ENCODE data around the gene SHKBP1.
"Not testable (repeated sequence)": the region's sequence is repeated elsewhere in the genome, so short reads cannot be mapped to it uniquely, and the experiment has no call there.

Gene SHKBP1

GRCh38 chr19:40619333-40620160 is 42.9 kb downstream of the SHKBP1 start:
- DNase-seq, result no peak

- no peak for DNase-seq
Observed at GRCh38 chr19:40620161-40620485, 43.5 kb downstream of the SHKBP1 start.

- DNase-seq, result no peak
Observed at GRCh38 chr19:40621283-40621682, 44.6 kb downstream of the SHKBP1 start.

- DNase-seq, result no peak
Observed at GRCh38 chr19:40621966-40622772, 45.5 kb downstream of the SHKBP1 start.

GRCh38 chr19:40622773-40623075 is 46.1 kb downstream of the SHKBP1 start:
- DNase-seq, result no peak

- DNase-seq, result no peak
Observed at GRCh38 chr19:40623403-40624251, 47.0 kb downstream of the SHKBP1 start.

- not testable (repeated sequence) for DNase-seq
Observed at GRCh38 chr19:40624369-40625153, 47.9 kb downstream of the SHKBP1 start.

GRCh38 chr19:40625406-40626120 is 48.9 kb downstream of the SHKBP1 start:
- DNase-seq, result no peak

GRCh38 chr19:40626918-40627317 is 50.2 kb downstream of the SHKBP1 start:
- DNase-seq, result no peak

GRCh38 chr19:40627486-40628279 is 51.0 kb downstream of the SHKBP1 start:
- DNase-seq, result no peak

- DNase-seq, result no peak
Observed at GRCh38 chr19:40629346-40629745, 52.7 kb downstream of the SHKBP1 start.

GRCh38 chr19:40630571-40631160 is 54.0 kb downstream of the SHKBP1 start:
- no peak for DNase-seq

GRCh38 chr19:40632311-40633036 is 55.8 kb downstream of the SHKBP1 start:
- DNase-seq, result no peak

- no peak for DNase-seq
Observed at GRCh38 chr19:40633207-40633606, 56.5 kb downstream of the SHKBP1 start.

GRCh38 chr19:40638327-40638726 is 61.7 kb downstream of the SHKBP1 start:
- DNase-seq, result no peak

- DNase-seq, result no peak
Observed at GRCh38 chr19:40639638-40639982, 62.9 kb downstream of the SHKBP1 start.

- no peak for DNase-seq
Observed at GRCh38 chr19:40640744-40641143, 64.1 kb downstream of the SHKBP1 start.
